ENCODE results near the gene KRTAP19-1. TPM values are rescaled to one million over a fixed set of nuclear protein-coding genes. Genes with fewer than 3 reads are reported as not detected.
A peak's percentile ranks its signal among the peaks of the same experiment; 100 is the strongest.
"Not testable (repeated sequence)": the region's sequence is repeated elsewhere in the genome, so short reads cannot be mapped to it uniquely, and the experiment has no call there.

KRTAP19-1 gene
- total RNA-seq: not detected

DNA sequence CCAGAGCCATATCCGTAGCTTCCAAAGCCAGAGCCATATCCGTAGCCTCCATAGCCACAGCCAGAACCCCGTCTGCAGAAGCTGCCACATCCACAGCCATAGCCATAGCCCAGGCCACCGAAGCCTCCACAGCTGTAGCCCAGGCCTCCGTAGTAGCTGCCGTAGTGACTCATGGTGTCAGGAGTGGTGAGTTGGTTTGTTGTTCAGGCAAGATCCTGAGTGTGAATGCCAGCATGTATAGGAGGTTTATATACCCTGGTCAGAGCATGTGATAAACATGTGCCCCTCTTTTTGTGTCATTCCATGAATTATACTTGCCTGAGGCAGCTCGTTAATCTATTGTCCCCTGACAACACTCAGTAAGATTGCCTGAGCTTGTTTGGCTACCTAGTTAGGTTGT is at the start of gene KRTAP19-1:
Gene KRTAP19-1 (minus strand): TSS at position 223 of the 400 bp plus-strand sequence. CDS start 50 bp downstream, at position 173.
- Histone ChIP-seq H3K9me3 (no peaks in the 10 kb centered on the region), H3K4me1 (no peaks in the 10 kb centered on the region), H3K4me3 (no peak within 1 kb of the TSS), H3K27me3 (no peaks in the 10 kb centered on the region), H3K36me3 (no peaks in the 10 kb centered on the region), H3K27ac (no peak within 1 kb of the TSS)
- 66 to 78% methylated on average over 4 to 7 of the region's 7 CpGs for WGBS, 2 donors
- intact Hi-C loops (cut with DNase I): no loop called here
- TF ChIP-seq POLR2A (IDR thresholded peaks at IDR 0.05): no peak
- TF ChIP-seq, protein P1, sequence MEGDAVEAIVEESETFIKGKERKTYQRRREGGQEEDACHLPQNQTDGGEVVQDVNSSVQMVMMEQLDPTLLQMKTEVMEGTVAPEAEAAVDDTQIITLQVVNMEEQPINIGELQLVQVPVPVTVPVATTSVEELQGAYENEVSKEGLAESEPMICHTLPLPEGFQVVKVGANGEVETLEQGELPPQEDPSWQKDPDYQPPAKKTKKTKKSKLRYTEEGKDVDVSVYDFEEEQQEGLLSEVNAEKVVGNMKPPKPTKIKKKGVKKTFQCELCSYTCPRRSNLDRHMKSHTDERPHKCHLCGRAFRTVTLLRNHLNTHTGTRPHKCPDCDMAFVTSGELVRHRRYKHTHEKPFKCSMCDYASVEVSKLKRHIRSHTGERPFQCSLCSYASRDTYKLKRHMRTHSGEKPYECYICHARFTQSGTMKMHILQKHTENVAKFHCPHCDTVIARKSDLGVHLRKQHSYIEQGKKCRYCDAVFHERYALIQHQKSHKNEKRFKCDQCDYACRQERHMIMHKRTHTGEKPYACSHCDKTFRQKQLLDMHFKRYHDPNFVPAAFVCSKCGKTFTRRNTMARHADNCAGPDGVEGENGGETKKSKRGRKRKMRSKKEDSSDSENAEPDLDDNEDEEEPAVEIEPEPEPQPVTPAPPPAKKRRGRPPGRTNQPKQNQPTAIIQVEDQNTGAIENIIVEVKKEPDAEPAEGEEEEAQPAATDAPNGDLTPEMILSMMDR (IDR thresholded peaks at IDR 0.05): no peak
- no peak for DNase-seq

DNA sequence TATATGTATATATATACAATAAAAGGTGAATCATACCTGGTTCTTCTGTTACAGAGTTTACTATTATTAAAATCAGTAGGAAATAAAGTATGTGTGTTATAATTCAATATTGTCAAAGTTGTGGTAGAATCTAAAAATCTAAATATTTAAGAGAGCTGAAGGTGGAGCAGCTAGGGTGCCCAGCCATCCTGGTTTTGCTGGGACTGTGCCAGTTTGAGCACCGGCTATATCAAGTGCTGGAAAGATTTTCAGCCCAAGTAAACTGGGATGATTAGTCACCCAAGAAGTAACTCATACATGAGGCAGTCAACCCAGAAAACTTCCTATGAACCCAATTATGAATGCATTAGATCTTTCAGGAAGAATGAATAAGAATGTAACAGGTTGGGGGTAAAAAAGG is 38.7 kb upstream of the KRTAP19-1 start:
- TF ChIP-seq POLR2A (IDR thresholded peaks at IDR 0.05): no peak
- TF ChIP-seq, protein P1 (IDR thresholded peaks at IDR 0.05): no peak
- DNase-seq: no peak
- no peak overlapping the region for H3K4me3 ChIP-seq
- H3K36me3 ChIP-seq: no peaks in the 10 kb centered on the region
- H3K27ac ChIP-seq: no peak overlapping the region
- no peaks in the 10 kb centered on the region for H3K4me1 ChIP-seq
- no peaks in the 10 kb centered on the region for H3K27me3 ChIP-seq
- 73 to 87% methylated on average over 1 of the region's 1 CpG for WGBS, 2 donors
- intact Hi-C loops (cut with DNase I): no loop called here
- no peaks in the 10 kb centered on the region for H3K9me3 ChIP-seq

DNA sequence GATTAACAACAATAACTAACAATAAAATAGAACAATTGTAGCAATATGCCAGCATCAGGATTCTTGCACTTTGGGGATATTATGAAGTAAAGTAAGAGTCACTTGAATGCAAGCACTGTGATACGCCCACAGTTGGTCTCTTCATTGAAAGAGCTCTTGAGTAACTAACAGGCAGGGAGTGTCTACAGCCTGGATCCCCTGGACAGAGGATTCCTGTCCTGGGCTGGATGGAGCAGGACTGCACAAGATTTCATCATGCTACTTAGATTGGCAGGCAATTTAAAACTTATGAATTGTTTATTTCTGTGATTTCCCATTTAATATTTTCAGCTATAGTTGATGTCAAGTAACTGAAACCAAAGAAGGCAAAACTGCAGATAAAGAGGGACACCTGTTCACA is 35.5 kb upstream of the KRTAP19-1 start:
- 68 to 71% methylated on average over 1 of the region's 1 CpG for WGBS, 2 donors
- Histone ChIP-seq H3K27me3 (no peaks in the 10 kb centered on the region), H3K4me1 (no peaks in the 10 kb centered on the region), H3K36me3 (no peaks in the 10 kb centered on the region), H3K9me3 (no peaks in the 10 kb centered on the region), H3K4me3 (no peak overlapping the region), H3K27ac (no peak overlapping the region)
- intact Hi-C loops (cut with DNase I): no loop called here
- TF ChIP-seq, protein P1 (IDR thresholded peaks at IDR 0.05): no peak
- no peak for TF ChIP-seq POLR2A (IDR thresholded peaks at IDR 0.05)
- no peak for DNase-seq

DNA sequence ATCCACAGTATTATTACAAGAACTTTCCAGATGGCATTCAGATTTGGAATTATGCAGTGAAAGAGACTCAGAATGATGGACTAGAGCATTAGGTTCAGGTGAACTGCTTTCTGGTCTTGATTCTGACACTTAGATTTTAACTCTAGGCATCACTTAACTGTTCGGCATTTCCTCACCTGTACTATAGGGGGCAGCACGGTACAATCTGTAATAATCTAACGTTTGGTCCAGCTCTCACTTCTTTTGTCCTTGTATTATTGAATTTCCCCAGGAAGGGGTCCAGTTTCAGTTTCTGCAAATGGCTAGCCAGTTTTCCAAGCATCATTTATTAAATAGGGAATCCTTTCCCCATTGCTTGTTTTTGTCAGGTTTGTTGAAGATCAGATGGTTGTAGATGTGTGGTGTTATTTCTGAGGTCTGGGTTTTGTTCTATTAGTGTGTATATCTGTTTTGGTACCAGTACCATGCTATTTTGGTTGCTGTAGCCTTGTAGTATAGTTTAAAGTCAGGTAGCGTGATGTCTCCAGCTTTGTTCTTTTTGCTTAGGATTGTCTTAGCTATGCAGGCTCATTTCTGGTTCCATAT is 25.5 kb upstream of the KRTAP19-1 start:
- WGBS, 2 donors: 27 to 30% methylated on average over 4 of the region's 4 CpGs
- H3K9me3 ChIP-seq; intact Hi-C loops (cut with DNase I); H3K27me3 ChIP-seq; H3K4me1 ChIP-seq; DNase-seq; H3K36me3 ChIP-seq; H3K4me3 ChIP-seq; H3K27ac ChIP-seq: not testable (repeated sequence)
- TF ChIP-seq, protein P1 (IDR thresholded peaks at IDR 0.05): peak in 2 of 6 experiments; percentile 12 to 24

DNA sequence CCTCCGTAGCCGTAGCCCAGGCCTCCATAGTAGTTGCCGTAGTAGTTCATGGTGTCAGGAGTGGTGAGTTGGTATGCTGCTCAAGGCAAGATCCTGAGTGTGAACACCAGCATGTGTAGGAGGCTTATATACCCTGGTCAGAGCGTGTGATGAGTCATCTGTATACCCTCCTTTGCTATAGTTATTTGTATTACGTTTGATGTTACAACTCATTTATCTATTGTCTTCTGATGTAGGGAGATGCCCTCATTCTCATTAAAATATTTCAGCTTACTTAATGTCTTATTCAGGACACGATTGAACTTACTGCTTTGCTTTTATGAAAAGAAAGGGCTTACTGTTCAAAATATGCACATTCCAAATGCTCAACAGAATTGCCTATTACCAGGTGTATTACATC is 21.9 kb upstream of the KRTAP19-1 start, which contains the start of gene KRTAP19-5:
Gene KRTAP19-5 (minus strand): TSS at position 101 of the 400 bp plus-strand sequence. CDS start 51 bp downstream, at position 50.
- Histone ChIP-seq H3K27me3 (no peaks in the 10 kb centered on the region), H3K4me1 (no peaks in the 10 kb centered on the region), H3K27ac (no peak within 1 kb of the TSS), H3K9me3 (no peaks in the 10 kb centered on the region), H3K36me3 (no peaks in the 10 kb centered on the region), H3K4me3 (no peak within 1 kb of the TSS)
- intact Hi-C loops (cut with DNase I): no loop called here
- TF ChIP-seq, protein P1 (IDR thresholded peaks at IDR 0.05): no peak
- no peak for TF ChIP-seq POLR2A (IDR thresholded peaks at IDR 0.05)
- DNase-seq: no peak
- WGBS, 2 donors: 61 to 62% methylated on average over 4 to 5 of the region's 6 CpGs

Data from esophagus squamous epithelium (tissue), 5 donors.